Measurements from ENCODE around the gene KCTD16.

Gene KCTD16

DNA sequence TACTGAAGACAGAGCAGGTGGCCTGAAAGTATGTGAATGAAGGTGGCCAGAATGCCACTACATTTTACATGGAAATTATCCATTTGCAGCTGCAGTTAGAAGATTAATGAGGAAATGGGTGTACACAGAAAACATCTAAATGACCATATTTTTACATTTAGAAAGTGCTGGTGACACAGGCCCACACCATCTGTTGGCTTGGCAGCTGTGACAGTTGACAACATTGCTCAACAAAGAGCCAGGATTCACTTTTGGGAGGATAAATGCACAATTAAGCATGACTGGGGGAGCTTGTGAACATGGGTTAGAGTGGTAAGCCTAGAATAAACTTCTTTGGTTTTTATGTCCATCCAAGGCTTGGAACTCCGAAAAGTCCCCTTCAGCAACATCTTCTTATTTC is 360.5 kb downstream of the KCTD16 start:
- no peak for ATAC-seq
- TF ChIP-seq TCF4 (CRISPR knock-in tag; IDR thresholded peaks at IDR 0.05; ENCODE audit: borderline replicate concordance) = no peak
- TF ChIP-seq ISL1 (CRISPR knock-in tag; IDR thresholded peaks at IDR 0.05) = no peak
- TF ChIP-seq, protein P1, sequence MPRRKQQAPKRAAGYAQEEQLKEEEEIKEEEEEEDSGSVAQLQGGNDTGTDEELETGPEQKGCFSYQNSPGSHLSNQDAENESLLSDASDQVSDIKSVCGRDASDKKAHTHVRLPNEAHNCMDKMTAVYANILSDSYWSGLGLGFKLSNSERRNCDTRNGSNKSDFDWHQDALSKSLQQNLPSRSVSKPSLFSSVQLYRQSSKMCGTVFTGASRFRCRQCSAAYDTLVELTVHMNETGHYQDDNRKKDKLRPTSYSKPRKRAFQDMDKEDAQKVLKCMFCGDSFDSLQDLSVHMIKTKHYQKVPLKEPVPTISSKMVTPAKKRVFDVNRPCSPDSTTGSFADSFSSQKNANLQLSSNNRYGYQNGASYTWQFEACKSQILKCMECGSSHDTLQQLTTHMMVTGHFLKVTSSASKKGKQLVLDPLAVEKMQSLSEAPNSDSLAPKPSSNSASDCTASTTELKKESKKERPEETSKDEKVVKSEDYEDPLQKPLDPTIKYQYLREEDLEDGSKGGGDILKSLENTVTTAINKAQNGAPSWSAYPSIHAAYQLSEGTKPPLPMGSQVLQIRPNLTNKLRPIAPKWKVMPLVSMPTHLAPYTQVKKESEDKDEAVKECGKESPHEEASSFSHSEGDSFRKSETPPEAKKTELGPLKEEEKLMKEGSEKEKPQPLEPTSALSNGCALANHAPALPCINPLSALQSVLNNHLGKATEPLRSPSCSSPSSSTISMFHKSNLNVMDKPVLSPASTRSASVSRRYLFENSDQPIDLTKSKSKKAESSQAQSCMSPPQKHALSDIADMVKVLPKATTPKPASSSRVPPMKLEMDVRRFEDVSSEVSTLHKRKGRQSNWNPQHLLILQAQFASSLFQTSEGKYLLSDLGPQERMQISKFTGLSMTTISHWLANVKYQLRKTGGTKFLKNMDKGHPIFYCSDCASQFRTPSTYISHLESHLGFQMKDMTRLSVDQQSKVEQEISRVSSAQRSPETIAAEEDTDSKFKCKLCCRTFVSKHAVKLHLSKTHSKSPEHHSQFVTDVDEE (CRISPR knock-in tag; IDR thresholded peaks at IDR 0.05) = no peak
- no peak for TF ChIP-seq ARNTL (CRISPR knock-in tag; IDR thresholded peaks at IDR 0.05; ENCODE audit: borderline replicate concordance, low read depth)
- TF ChIP-seq BACH2 (CRISPR knock-in tag; IDR thresholded peaks at IDR 0.05; ENCODE audit: borderline replicate concordance) = no peak
- TF ChIP-seq, protein P2, sequence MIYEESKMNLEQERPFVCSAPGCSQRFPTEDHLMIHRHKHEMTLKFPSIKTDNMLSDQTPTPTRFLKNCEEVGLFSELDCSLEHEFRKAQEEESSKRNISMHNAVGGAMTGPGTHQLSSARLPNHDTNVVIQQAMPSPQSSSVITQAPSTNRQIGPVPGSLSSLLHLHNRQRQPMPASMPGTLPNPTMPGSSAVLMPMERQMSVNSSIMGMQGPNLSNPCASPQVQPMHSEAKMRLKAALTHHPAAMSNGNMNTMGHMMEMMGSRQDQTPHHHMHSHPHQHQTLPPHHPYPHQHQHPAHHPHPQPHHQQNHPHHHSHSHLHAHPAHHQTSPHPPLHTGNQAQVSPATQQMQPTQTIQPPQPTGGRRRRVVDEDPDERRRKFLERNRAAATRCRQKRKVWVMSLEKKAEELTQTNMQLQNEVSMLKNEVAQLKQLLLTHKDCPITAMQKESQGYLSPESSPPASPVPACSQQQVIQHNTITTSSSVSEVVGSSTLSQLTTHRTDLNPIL (CRISPR knock-in tag; IDR thresholded peaks at IDR 0.05; ENCODE audit: low read depth) = no peak
- no peak for TF ChIP-seq ZNF70 (CRISPR knock-in tag; IDR thresholded peaks at IDR 0.05)
- TF ChIP-seq CSDC2 (CRISPR knock-in tag; IDR thresholded peaks at IDR 0.05) = no peak
- TF ChIP-seq ZFP30 (CRISPR knock-in tag; IDR thresholded peaks at IDR 0.05) = no peak
